Stomach (tissue), 4 donors: Measurements from ENCODE around the gene CNTFR.

Experiments
- CTCF ChIP-seq, 7 experiments: fragments of 450-650 bp in 4 of 7; fragments of 200-600 bp in 3 of 7; sonication (generic) in 3 of 7; IDR thresholded peaks; one replicate each; pipeline ENCODE4 v1.5.1; 2016 to 2019; ENCODE audit warnings: antibody characterized with exemption in 7 of 7, control low read depth in 2 of 7, mild to moderate bottlenecking in 1 of 7
- POLR2A ChIP-seq, 4 donors: fragments of 450-650 bp; IDR thresholded peaks; one replicate each; pipeline ENCODE4 v1.6.1; 2016; ENCODE audit warnings: antibody characterized with exemption in 4 of 4, control low read depth in 2 of 4, mild to moderate bottlenecking in 1 of 4, moderate library complexity in 1 of 4
- POLR2AphosphoS5 ChIP-seq, 3 donors: sonication (generic); formaldehyde crosslinking; IDR thresholded peaks; one replicate each; pipeline ENCODE4 v1.6.1; 2016; ENCODE audit warnings: antibody characterized with exemption in 3 of 3

- TF ChIP-seq CTCF (IDR thresholded peaks at IDR 0.05) (no peak), POLR2A (IDR thresholded peaks at IDR 0.05) (no peak), POLR2AphosphoS5 (IDR thresholded peaks at IDR 0.05) (no peak)
These were observed 24.9 kb downstream of the CNTFR start for GRCh38 chr9:34564617-34565016.
